Retinal pigment epithelial cell (primary cell): ENCODE results near the gene ZNF607.

Source experiments
- DNase-seq: peaks from one replicate; pipeline ENCODE4 v3.0.0-alpha.2; 2010; ENCODE audit warnings: low read depth
- H3K4me3 ChIP-seq: 2 replicates; pipeline ENCODE4 v1.5.1; 2011; ENCODE audit warnings: mild to moderate bottlenecking, low read length, control low read depth, moderate library complexity
- TF ChIP-seq, protein P1 (sequence below): conservative IDR thresholded peaks from 2 replicates; pipeline ENCODE4 v1.5.1; 2011; ENCODE audit warnings: low read depth, low read length, control low read depth, inconsistent platforms

The ZNF607 gene

DNA sequence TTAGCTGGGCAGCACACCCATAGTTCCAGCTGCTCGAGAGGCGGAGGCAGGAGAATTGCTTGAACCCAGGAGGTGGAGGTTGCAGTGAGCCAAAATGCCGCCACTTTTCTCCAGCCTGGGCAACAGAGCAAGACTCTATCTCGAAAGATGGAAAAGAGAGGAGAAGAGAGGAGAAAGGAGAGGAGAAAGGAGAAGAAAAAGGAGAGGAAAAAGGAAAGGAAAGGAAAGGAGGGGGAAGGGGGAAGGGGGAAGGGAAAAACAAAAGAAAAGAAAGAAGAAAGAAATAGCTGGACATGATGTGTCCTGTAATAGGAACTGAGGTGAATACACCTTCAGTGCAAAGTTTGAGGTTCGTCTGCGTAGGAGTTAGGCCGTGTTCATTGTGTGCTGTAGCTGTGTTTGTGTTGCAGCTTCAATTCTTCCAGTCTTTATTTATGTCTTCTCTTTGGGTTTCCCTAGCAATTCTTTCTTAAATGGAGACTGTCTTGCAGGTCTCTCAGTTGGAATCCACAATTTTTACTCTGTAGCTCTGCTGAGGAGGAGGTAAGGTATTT is 13.4 kb downstream of the ZNF607 start:
- DNase-seq = no peak
- TF ChIP-seq, protein P1, sequence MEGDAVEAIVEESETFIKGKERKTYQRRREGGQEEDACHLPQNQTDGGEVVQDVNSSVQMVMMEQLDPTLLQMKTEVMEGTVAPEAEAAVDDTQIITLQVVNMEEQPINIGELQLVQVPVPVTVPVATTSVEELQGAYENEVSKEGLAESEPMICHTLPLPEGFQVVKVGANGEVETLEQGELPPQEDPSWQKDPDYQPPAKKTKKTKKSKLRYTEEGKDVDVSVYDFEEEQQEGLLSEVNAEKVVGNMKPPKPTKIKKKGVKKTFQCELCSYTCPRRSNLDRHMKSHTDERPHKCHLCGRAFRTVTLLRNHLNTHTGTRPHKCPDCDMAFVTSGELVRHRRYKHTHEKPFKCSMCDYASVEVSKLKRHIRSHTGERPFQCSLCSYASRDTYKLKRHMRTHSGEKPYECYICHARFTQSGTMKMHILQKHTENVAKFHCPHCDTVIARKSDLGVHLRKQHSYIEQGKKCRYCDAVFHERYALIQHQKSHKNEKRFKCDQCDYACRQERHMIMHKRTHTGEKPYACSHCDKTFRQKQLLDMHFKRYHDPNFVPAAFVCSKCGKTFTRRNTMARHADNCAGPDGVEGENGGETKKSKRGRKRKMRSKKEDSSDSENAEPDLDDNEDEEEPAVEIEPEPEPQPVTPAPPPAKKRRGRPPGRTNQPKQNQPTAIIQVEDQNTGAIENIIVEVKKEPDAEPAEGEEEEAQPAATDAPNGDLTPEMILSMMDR = no peak
- H3K4me3 ChIP-seq = no peak overlapping the region

DNA sequence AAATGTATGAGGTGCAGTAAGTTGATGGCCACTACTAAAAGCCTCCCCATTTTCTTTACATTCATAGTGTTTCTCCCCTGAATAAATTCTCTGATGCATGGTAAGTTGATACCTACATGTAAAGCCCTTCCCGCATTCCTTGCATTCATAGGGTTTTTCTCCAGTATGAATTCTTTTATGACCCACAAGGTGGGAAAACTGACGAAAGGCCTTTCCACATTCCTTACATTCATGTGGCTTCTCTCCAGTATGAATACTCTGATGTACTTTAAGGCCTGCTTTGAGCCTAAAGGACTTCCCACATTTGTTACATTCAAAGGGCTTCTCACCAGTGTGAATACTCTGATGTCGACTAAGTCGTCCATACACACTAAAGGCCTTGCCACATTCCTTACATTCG is 20.5 kb downstream of the ZNF607 start:
- TF ChIP-seq, protein P1 = no peak
- H3K4me3 ChIP-seq = no peak overlapping the region
- DNase-seq = no peak

DNA sequence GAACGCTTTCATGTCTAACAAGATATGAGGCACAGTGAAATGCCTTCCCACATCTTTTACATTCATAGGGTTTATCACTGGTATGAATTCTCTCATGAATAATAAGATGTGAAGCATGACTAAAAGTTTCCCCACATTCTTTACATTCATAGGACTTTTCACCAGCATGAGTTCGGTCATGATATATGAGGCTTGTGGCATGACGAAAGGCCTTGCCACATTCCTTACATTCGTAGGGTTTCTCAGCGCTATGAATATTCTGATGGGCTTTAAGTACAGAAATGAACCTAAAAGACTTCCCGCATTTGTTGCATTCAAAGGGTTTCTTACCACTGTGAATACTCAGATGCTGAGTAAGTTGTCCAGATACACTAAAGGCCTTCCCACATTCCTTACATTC is 21.3 kb downstream of the ZNF607 start:
- no peak overlapping the region for H3K4me3 ChIP-seq
- no peak for DNase-seq
- TF ChIP-seq, protein P1 = no peak

DNA sequence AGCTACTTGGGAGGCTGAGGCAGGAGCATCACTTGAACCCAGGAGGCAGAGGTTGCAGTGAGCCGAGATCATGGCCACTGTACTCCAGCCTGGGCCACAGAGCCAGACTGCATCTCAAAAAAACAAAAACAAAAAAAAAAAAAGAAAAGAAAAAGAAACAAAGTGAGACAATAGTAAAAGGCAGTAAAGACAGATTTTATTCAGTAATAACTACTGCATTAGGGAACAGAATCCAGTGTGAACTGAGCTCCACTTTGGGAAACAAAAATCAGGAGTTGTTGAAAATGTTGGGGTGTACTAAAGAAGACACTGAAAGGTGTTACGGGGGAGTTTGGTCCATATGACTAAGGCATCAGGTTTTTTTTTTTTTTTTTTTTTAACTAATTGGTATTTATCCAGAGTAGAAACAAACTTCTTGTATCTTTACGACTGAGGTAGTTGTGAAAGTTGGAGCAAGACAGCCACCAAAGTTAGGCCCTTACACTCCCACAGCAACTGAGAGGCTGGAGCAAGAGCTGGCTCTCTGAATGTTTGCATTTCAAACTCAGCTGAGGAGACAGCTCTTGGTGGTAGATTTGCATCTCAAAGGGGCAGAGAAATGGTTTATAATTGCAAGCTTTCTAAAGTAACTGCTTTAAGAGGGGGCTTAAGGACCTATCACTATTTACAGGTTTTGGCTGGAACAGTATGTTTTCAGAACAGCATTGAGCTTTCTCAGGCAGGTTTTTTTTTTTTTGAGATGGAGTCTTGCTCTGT is 24.2 kb downstream of the ZNF607 start:
- TF ChIP-seq, protein P1 = no peak
- DNase-seq = no peak
- no peak overlapping the region for H3K4me3 ChIP-seq

DNA sequence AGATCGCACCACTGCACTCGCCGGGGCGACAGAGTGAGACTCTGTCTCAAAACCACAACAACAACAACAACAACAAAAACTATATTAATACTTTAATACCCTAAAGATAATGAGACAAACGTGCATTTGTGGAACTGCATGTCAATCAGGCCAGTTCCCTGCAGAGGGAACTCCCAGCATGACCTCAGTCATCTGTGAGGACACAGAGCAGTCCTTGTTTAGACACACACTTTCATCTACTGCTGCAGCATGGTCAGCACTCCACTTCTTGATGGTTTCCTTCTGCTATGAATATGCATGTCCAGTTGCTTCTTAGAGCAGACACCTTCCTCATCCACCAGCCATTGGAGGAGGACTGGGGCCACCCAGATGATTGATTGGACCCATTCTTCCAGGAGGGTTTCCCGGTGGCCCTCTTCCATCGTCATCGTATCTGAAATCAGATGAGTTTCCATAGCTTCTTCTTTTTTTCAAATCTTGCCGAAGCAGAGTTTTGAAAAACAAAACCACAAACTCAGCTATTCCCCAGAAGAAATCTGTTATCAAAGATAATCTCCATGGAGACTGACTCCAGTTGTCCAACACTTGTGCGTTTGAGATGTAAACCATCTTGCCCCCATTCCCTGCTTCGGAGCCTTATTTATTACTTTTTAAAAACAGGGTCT is 26.5 kb downstream of the ZNF607 start:
- H3K4me3 ChIP-seq = no peak overlapping the region
- no peak for DNase-seq
- TF ChIP-seq, protein P1 = no peak

DNA sequence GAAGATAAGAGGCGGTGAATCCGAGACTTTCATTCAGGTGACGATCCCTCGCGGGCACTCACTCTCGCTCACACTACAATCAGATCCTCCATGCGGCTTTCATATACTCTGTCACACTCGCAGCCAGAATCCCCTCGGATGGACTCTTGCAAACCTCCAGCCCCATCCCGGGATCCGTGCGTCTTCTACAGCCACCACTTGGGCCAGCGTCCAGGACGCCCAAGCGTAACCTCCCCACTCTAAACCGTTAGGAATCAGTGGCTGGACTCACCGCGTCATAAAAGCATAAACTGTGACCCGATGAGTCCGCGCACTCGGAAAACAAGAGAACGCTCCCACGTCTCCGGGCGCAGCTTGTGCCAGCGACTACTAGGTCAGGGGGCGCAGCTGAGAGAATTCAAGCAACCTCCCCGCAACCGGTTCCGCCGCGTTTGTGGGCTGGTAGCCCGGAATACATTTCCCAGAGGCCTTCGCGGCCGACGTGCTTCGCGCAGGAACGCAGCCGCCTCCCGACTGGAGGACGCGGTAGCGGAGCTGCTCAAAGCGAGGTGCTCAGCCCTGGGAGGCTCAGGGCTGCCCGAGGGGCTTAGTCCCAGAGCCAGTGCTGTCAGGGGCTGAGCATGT is 27.6 kb downstream of the ZNF607 start:
- DNase-seq = peak; percentile 64
- TF ChIP-seq, protein P1 = no peak
- peak overlapping the region; percentile 71 for H3K4me3 ChIP-seq
